Measurements from ENCODE around the gene VPS13D. TPM values are rescaled to one million over a fixed set of nuclear protein-coding genes. Genes with fewer than 3 reads are reported as not detected.

VPS13D gene
- total and polyA plus RNA-seq, 4 donors: 10.2 to 68.3 (median 12.6) TPM

GRCh38 chr1:12290828-12291227 lies 61.0 kb downstream of the VPS13D start:
- DNase-seq (ENCODE audit: low spot score): no peak
- H3K27ac ChIP-seq (ENCODE audit: low read depth in 1 of 2, low read length in 2 of 2): no peak overlapping the region
- TF ChIP-seq JUND (IDR thresholded peaks at IDR 0.05) (no peak), HNF4G (IDR thresholded peaks at IDR 0.05) (no peak), FOXA2 (IDR thresholded peaks at IDR 0.05) (no peak), FOXA1 (IDR thresholded peaks at IDR 0.05) (no peak), RXRA (IDR thresholded peaks at IDR 0.05) (no peak)
- H3K27me3 ChIP-seq (ENCODE audit: control insufficient read depth in 4 of 4, insufficient read depth in 4 of 4, low read length in 3 of 4): no peaks in the 10 kb centered on the region
- WGBS: 93% methylated on average over 1 of the region's 1 CpG
- H3K9ac ChIP-seq (ENCODE audit: low read depth in 1 of 2, low read length in 2 of 2): no peak overlapping the region
- H3K36me3 ChIP-seq (ENCODE audit: control insufficient read depth in 4 of 4, insufficient read depth in 3 of 4, low read depth in 1 of 4, low read length in 3 of 4): peaks cover 11 to 29% (median 24%) of the 10 kb centered on the region in 4 donors
- H3K9me3 ChIP-seq (ENCODE audit: control insufficient read depth in 4 of 4, low read length in 3 of 4): no peaks in the 10 kb centered on the region
- H3K4me1 ChIP-seq (ENCODE audit: control insufficient read depth in 4 of 4, insufficient read depth in 4 of 4, low read length in 3 of 4): no peaks in the 10 kb centered on the region
- H3K4me3 ChIP-seq (ENCODE audit: low read depth in 1 of 3, low read length in 3 of 3): no peak overlapping the region

DNA sequence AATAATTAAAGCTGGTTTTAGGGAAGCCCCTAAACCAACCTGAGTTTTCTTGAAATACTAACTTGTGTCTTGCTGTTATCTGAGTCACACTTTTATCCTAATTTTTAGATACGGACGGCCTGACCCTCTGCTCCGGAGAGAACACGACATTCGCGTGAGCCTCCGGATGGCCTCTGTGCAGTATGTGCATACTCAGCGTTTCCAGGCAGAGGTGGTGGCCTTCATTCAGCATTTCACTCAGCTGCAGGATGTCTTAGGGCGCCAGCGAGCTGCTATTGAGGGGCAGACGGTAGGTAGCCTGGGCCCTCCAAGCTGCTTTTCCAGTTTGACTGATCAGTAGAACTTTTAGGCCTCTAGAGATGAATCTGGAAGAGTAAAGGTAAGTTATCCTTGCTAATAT lies 63.6 kb downstream of the VPS13D start:
- no peak overlapping the region for H3K4me3 ChIP-seq (ENCODE audit: low read depth in 1 of 3, low read length in 3 of 3)
- no peak for DNase-seq (ENCODE audit: low spot score)
- H3K9me3 ChIP-seq (ENCODE audit: control insufficient read depth in 4 of 4, low read length in 3 of 4): no peaks in the 10 kb centered on the region
- H3K36me3 ChIP-seq (ENCODE audit: control insufficient read depth in 4 of 4, insufficient read depth in 3 of 4, low read depth in 1 of 4, low read length in 3 of 4): peaks cover 11 to 42% (median 27%) of the 10 kb centered on the region in 4 donors
- H3K27ac ChIP-seq (ENCODE audit: low read depth in 1 of 2, low read length in 2 of 2): no peak overlapping the region
- WGBS: 90% methylated on average over 11 of the region's 11 CpGs
- no peaks in the 10 kb centered on the region for H3K27me3 ChIP-seq (ENCODE audit: control insufficient read depth in 4 of 4, insufficient read depth in 4 of 4, low read length in 3 of 4)
- no peaks in the 10 kb centered on the region for H3K4me1 ChIP-seq (ENCODE audit: control insufficient read depth in 4 of 4, insufficient read depth in 4 of 4, low read length in 3 of 4)
- TF ChIP-seq HNF4G (IDR thresholded peaks at IDR 0.05) (no peak), TAF1 (conservative IDR thresholded peaks at IDR 0.05) (no peak), ATF3 (IDR thresholded peaks at IDR 0.05) (no peak), EGR1 (IDR thresholded peaks at IDR 0.05; ENCODE audit: low read depth in 2 of 2) (no peak), RXRA (IDR thresholded peaks at IDR 0.05) (no peak)
- no peak overlapping the region for H3K9ac ChIP-seq (ENCODE audit: low read depth in 1 of 2, low read length in 2 of 2)

DNA sequence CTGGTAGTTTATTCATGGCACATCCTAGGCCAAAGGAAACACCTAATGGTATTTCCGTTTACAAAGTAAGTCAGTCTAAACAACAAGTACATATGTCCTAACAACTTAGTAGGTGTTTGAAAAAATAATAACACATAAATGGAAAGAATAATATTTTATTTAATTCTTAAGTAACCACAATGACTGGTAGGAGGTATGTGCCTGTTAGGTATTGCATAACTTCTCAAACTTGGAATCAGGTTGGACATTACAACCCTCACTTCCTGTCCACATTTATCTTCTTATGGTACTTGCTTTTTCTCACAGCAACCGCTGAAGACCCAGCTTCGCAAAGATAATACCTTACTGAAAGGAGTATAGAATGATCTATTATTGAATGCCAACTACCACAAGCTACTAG lies 64.2 kb downstream of the VPS13D start:
- WGBS: 89% methylated on average over 3 of the region's 3 CpGs
- TF ChIP-seq REST (IDR thresholded peaks at IDR 0.05) (no peak), GABPA (IDR thresholded peaks at IDR 0.05 in 1 of 2, conservative IDR thresholded peaks at IDR 0.05 in 1 of 2) (no peak)
- Histone ChIP-seq H3K4me3 (ENCODE audit: low read depth in 1 of 3, low read length in 3 of 3) (no peak overlapping the region), H3K9ac (ENCODE audit: low read depth in 1 of 2, low read length in 2 of 2) (no peak overlapping the region), H3K27ac (ENCODE audit: low read depth in 1 of 2, low read length in 2 of 2) (no peak overlapping the region), H3K36me3 (ENCODE audit: control insufficient read depth in 4 of 4, insufficient read depth in 3 of 4, low read depth in 1 of 4, low read length in 3 of 4) (peaks cover 11 to 42% (median 28%) of the 10 kb centered on the region in 4 donors), H3K9me3 (ENCODE audit: control insufficient read depth in 4 of 4, low read length in 3 of 4) (no peaks in the 10 kb centered on the region), H3K27me3 (ENCODE audit: control insufficient read depth in 4 of 4, insufficient read depth in 4 of 4, low read length in 3 of 4) (no peaks in the 10 kb centered on the region), H3K4me1 (ENCODE audit: control insufficient read depth in 4 of 4, insufficient read depth in 4 of 4, low read length in 3 of 4) (no peaks in the 10 kb centered on the region)
- DNase-seq (ENCODE audit: low spot score): no peak

DNA sequence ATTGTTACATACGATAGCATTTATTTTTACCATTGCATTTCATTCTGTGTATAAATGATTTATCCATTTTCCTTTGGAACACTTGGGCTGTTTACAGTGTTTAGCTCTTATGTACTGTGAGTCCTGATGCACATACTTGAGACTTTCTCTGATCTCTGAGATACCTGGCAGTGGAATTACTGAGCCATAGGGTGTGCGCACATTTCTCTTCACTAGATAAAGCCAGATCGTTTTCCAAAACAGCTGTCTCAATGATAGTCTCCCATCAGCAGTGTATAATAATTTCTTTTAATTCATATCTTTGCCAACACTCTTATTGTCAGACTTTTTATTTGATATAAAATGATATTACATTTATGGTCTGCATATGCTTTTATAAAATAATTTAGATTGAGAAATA lies 66.2 kb downstream of the VPS13D start:
- Histone ChIP-seq H3K36me3 (ENCODE audit: control insufficient read depth in 4 of 4, insufficient read depth in 3 of 4, low read depth in 1 of 4, low read length in 3 of 4) (peaks cover 10 to 47% (median 33%) of the 10 kb centered on the region in 4 donors), H3K27ac (ENCODE audit: low read depth in 1 of 2, low read length in 2 of 2) (no peak overlapping the region), H3K9me3 (ENCODE audit: control insufficient read depth in 4 of 4, low read length in 3 of 4) (no peaks in the 10 kb centered on the region), H3K9ac (ENCODE audit: low read depth in 1 of 2, low read length in 2 of 2) (no peak overlapping the region), H3K4me1 (ENCODE audit: control insufficient read depth in 4 of 4, insufficient read depth in 4 of 4, low read length in 3 of 4) (no peaks in the 10 kb centered on the region), H3K27me3 (ENCODE audit: control insufficient read depth in 4 of 4, insufficient read depth in 4 of 4, low read length in 3 of 4) (no peaks in the 10 kb centered on the region), H3K4me3 (ENCODE audit: low read depth in 1 of 3, low read length in 3 of 3) (no peak overlapping the region)
- TF ChIP-seq ZBTB33 (IDR thresholded peaks at IDR 0.05) (no peak), RXRA (IDR thresholded peaks at IDR 0.05) (no peak), FOXA1 (IDR thresholded peaks at IDR 0.05) (no peak), JUND (IDR thresholded peaks at IDR 0.05) (no peak), SP1 (IDR thresholded peaks at IDR 0.05) (no peak), TAF1 (conservative IDR thresholded peaks at IDR 0.05) (no peak), HNF4G (IDR thresholded peaks at IDR 0.05) (no peak), YY1 (IDR thresholded peaks at IDR 0.05) (no peak), ATF3 (IDR thresholded peaks at IDR 0.05) (no peak), GABPA (IDR thresholded peaks at IDR 0.05 in 1 of 2, conservative IDR thresholded peaks at IDR 0.05 in 1 of 2) (no peak), HNF4A (conservative IDR thresholded peaks at IDR 0.05) (no peak), FOXA2 (IDR thresholded peaks at IDR 0.05) (no peak)
- DNase-seq (ENCODE audit: low spot score): no peak
- 89% methylated on average over 3 of the region's 3 CpGs for WGBS

Data from liver (tissue), 9 donors.